GM10248 (cell line): ENCODE data around the gene PPP2R2C.

Experiments
- CTCF ChIA-PET: fragments of 300-600 bp; sonication (Branson Sonifier 250); formaldehyde crosslinking; extraction: SDS; loops from one replicate; lab custom pipeline; 2021; ENCODE audit warnings: antibody characterized with exemption; lab: Yijun Ruan, JAX
- POLR2A ChIA-PET: fragments of 350-650 bp; sonication (Branson Sonifier 250); formaldehyde crosslinking; extraction: SDS; loops from one replicate; lab custom pipeline; 2020; ENCODE audit warnings: antibody characterized with exemption; lab: Yijun Ruan, JAX
- DNase-seq: peaks from one replicate; pipeline ENCODE4 v3.0.0; 2012; ENCODE audit errors: extremely low spot score
- TF ChIP-seq, protein P1 (sequence below): IDR thresholded peaks from 2 replicates; pipeline ENCODE4 v1.5.1; 2012; ENCODE audit warnings: mild to moderate bottlenecking, low read depth; ENCODE audit errors: extremely low read depth, missing control alignments, control extremely low read depth

PPP2R2C gene

DNA sequence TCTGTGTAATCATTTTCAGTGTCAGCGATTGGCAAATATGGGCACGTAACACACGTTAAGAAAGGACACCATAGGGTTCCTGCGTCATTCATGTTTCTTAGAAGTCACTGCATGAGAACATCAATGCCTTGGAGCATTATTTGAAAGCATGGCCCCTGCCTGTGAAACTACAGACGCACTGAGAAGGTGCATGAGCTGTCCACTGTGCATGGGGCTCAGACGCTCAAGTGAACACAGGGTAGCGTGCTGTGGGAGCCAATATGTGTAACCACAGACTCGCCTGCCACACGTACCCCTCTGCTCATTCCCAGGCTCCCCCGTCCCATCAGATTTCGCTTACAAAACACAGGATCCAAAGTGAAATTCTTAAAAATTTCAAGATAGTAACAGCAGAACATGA, 6.5 kb downstream of the PPP2R2C start:
- ChIA-PET POLR2A (no interaction called here), CTCF (no interaction called here)

GRCh38 chr4:6464842-6465588, 7.4 kb downstream of the PPP2R2C start:
- ChIA-PET CTCF (no interaction called here), POLR2A (no interaction called here)
- no peak for DNase-seq
- TF ChIP-seq, protein P1, sequence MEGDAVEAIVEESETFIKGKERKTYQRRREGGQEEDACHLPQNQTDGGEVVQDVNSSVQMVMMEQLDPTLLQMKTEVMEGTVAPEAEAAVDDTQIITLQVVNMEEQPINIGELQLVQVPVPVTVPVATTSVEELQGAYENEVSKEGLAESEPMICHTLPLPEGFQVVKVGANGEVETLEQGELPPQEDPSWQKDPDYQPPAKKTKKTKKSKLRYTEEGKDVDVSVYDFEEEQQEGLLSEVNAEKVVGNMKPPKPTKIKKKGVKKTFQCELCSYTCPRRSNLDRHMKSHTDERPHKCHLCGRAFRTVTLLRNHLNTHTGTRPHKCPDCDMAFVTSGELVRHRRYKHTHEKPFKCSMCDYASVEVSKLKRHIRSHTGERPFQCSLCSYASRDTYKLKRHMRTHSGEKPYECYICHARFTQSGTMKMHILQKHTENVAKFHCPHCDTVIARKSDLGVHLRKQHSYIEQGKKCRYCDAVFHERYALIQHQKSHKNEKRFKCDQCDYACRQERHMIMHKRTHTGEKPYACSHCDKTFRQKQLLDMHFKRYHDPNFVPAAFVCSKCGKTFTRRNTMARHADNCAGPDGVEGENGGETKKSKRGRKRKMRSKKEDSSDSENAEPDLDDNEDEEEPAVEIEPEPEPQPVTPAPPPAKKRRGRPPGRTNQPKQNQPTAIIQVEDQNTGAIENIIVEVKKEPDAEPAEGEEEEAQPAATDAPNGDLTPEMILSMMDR: no peak

More for the DNA sequence above, 6.5 kb downstream of the PPP2R2C start:
- DNase-seq: no peak
- TF ChIP-seq, protein P1: no peak

DNA sequence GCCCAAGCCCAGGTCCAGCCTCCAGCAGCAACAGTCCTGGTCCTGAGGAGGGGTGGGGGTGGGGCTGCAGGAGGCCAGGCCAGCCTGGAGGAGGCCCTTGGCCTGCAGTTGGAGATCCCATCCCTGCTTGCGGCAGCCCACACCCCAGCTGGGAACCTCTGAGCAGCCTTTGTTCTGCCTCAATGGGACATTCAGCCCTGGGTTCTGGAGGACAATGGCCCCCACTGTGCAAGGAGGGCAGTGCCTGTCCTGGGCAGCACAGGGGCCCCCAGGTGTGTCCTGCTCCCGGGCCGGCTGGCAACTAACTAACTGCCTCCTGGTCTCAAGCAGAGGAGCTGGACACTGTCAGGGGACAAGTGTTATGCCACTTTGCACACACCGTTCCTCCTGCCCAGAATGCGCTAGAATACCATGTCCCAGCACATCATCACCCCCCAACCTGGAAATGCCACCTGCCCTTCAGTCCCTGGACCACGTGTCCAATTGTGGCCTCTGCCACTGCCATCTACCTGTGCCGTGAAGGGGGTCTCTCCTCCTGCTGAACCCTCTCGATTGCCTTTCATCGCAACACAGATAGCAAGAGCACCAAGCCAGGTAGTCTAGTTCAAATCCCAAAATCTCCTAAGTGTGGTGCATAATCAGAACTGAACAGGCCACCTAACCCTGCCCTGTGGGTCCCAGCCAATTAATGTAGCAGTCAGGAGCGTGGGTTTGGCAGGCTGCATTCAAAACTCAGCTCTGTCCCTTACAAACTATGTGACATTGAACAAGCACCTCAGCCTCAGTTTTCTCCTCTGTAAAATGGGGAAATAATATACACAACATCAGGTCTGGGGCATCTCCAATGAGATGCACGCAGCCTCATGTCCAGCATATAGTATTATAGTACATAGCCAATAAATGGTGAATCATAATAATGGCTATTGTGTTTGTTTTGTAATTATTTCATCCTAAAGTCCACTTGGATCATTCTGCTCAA, 8.8 kb downstream of the PPP2R2C start:
- CTCF ChIA-PET: no interaction called here
- TF ChIP-seq, protein P1: no peak

GRCh38 chr4:6461301-6462165, 10.9 kb downstream of the PPP2R2C start:
- ChIA-PET POLR2A (no interaction called here), CTCF (no interaction called here)
- TF ChIP-seq, protein P1: no peak
- DNase-seq: no peak

More for the DNA sequence above, 8.8 kb downstream of the PPP2R2C start:
- DNase-seq: no peak
- POLR2A ChIA-PET: no interaction called here

DNA sequence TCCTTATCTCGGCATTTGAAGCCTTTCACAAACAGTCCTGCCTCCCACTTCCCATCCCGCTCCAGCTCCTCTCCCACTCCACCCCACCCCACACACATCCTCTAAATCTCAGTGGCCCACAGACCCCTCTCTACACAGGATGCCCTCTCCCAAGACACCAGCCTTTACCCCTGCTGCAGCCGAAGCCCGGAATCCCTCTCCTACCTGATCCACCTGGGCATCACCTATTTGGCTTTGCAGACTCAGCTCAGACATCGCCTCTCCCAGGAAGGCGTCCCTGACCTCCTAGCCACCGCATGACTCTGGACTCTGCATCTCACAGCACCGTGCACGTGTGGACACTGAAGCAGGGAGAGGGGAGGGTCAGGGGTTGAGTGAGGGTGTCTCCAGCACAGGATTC, 11.5 kb downstream of the PPP2R2C start:
- no peak for DNase-seq
- CTCF ChIA-PET: no interaction called here
- POLR2A ChIA-PET: no interaction called here
- TF ChIP-seq, protein P1: no peak

- no peak for DNase-seq
- ChIA-PET CTCF (no interaction called here), POLR2A (no interaction called here)
- TF ChIP-seq, protein P1: no peak
These were observed 13.9 kb downstream of the PPP2R2C start for GRCh38 chr4:6458528-6458927.
